Left kidney (tissue), 2 donors: ENCODE data around the gene CHCHD3. TPM values are rescaled to one million over a fixed set of nuclear protein-coding genes. Genes with fewer than 3 reads are reported as not detected.

Experiments
- DNase-seq: peaks from one replicate; pipeline ENCODE4 v3.0.0-alpha.2; 2013
- polyA plus RNA-seq: library from polyadenylated mRNA; unstranded; fragments of 120-200 nt; gene quantifications from one replicate; pipeline ENCODE4 v1.2.1, GENCODE V29; 2013; ENCODE audit not compliant: insufficient read length

CHCHD3 gene
- polyA plus RNA-seq, 1 donor: 82.6 TPM

- DNase-seq: no peak
These were observed 262.2 kb downstream of the CHCHD3 start for GRCh38 chr7:132819648-132820047.

DNA sequence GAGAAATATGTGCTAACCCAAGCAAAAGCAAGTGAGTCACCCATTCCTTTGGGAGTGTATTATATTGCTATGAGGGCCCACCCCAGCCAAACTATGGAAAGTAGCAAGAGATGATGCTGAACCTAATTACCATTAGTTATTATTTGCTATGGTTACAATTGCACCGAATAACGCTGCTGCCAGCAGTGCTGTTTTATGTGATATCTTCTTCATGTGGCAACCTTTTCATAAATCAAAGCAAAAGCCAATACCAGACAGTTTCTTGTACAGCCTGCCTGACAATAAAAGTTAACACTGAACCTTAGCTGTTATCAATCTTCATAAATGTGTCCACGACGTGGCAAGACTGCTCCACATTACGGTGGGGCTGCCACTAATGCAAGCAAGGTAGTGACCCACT is 263.9 kb downstream of the CHCHD3 start:
- no peak for DNase-seq

DNA sequence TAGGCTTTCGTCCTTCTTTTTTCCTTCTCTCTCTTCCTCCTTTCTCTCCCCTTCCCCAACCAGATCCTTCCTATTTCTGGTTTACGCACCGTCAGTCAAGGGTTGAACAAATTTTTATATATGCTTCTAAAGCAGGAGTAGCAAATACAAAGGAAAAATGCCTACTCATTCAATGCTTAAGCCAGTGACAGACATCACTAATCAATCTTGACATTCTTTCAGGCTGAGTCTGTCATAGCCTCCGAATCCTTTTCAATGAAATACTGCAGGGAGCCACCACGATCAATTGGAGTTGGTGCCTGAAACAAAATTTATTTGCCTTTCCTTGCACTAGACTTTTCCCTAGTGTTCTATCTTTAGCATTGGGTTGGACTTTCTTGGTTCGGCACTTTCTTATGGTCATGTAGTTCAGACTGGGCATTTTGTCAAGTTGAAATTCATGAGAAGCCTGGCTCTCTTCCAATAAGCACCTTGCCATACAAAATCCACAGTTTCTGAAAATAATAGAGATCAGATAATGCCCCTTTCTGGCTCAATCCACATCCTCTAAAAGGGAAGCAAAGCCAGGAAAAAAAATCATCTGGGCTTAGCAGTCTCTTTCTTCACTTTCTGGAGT is 266.1 kb downstream of the CHCHD3 start:
- DNase-seq: no peak

- no peak for DNase-seq
These were observed 266.8 kb downstream of the CHCHD3 start for GRCh38 chr7:132815130-132815529.

- DNase-seq: no peak
These were observed 271.3 kb downstream of the CHCHD3 start for GRCh38 chr7:132810561-132810960.

DNA sequence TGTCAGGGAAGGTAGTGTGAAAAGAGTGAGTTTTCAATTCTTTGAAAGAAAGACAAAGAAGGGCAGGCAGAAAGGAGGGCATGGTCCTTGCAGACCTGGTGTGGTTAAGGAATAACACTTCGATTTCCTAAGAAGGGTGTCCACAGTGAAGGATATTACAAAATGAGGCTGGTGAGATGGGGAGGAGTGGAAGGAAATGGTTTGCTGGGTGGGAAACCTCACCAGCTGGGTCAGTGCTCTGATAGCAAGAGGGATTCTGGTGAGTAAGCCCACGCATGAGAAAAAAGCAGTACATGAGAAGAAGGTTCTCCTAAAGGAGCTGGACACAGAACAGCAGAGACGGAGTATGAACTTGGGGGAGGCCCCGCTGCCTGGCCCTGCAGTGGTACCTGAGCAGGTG is 275.1 kb downstream of the CHCHD3 start:
- DNase-seq: no peak

DNA sequence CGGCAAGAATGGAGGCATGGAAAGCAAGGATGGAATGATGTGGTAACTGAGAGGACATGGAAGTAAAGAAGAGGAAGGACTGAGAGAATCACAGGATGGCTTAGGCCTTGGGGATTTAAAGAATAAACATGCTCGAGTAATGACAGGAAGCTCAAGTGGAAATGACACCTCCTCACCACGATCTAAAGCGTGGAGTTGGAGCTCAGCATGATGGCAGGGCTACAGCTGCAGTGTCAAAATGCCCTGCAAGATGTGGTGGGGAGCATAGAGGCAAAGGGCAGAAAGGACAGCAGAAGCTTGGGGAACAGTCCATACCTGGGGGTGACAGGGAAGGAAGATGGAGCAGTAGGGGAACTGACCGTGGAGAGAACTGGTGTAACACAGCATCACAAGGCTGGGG is 276.1 kb downstream of the CHCHD3 start:
- no peak for DNase-seq

GRCh38 chr7:132804849-132805485 is 276.9 kb downstream of the CHCHD3 start:
- no peak for DNase-seq

- DNase-seq: no peak
These were observed 281.4 kb downstream of the CHCHD3 start for GRCh38 chr7:132800522-132800921.

DNA sequence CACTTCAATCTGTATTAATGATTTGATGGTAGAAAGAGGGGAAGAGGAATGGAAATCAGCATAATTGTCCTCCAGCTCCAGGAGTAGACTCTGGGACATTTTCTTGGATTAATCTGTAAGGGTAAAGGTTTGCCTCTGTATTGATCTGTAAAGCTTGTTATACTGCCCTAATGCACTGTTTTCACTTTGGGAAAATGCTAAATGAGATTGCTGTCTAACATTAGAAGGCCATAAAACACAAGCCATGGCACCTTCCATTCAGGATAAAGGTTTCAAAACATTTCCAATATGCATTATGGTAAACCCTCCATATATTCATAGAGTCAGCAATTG is 282.8 kb downstream of the CHCHD3 start:
- DNase-seq: no peak

DNA sequence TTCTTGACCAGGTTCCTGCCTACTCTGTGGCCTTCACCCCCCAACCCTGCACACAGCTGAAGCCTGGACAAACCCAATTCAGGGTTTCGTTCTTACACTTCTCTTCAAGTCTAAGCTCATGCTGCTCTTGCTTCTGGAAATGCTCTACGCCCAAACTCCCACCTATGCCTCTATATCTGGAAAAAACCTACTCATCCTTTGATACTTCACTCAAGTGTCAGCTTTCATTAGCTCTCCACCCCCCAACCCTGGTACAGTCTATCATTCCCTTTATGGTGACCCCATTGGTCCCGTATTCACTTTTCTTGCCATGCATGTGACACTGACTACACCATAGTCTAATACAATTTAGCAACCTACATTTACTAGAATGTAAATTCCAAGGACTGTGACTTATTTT is 284.7 kb downstream of the CHCHD3 start:
- DNase-seq: no peak

DNA sequence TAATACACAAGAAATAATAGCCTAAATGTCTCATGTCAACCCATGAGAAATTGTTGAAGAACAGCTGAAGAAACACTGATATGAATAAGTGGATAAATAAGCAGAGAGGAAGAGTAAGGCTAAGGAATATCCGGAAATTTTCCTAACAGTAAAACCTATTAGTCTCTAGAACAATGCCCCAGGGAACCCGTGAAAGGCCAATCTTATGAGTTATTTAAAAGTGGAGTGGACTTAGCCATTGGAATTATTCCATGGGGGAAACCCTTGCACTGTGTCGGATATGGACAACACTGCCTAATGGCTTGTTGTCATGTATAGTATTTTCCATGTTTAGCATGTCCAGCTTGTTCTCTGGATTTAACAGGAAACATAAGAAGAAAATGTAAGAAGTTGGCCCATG is 288.4 kb downstream of the CHCHD3 start:
- DNase-seq: no peak

DNA sequence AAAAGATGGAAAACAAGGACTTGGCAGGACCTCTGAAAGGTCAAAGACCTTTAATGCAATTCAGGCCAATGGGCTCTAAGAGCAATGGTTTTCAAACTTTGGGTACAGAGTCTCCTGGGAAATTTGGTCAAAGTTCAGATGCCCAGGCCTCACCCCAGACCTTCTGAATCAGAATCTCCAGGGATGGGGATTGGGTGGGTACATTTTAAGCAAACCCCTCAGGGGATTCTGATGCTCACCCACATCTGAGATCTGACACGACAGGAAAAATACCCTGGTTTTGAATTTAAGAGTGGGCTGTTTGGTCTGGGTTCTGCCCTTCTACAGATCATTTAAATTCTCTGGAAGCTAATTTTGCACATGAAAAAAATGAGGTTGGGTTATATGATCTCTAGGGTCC is 290.9 kb downstream of the CHCHD3 start:
- no peak for DNase-seq

GRCh38 chr7:132790104-132790503 is 291.8 kb downstream of the CHCHD3 start:
- no peak for DNase-seq

DNA sequence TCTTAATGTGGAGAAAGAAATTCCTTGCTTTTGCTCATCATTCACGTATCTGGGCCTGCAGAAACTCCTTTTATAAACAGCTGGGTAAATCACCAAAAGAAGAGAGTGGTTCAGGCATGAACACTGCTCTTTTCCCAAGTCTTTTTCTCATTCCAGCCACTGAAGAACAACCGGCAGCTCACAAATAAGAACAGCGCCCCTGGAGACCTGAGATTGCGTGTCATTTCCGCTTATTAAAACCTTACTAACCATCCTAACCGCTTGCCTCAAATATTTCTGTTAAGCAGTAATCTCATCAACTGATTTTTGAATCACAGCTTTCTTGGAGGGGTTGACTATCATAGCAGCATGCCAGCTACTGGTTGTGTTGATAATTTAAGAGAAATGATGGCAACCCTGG is 292.6 kb downstream of the CHCHD3 start:
- no peak for DNase-seq

- peak; percentile 37 for DNase-seq
These were observed 296.0 kb downstream of the CHCHD3 start for GRCh38 chr7:132785870-132786269.

- no peak for DNase-seq
These were observed 297.5 kb downstream of the CHCHD3 start for GRCh38 chr7:132784406-132784805.

- DNase-seq: no peak
These were observed 298.1 kb downstream of the CHCHD3 start for GRCh38 chr7:132783824-132784223.

DNA sequence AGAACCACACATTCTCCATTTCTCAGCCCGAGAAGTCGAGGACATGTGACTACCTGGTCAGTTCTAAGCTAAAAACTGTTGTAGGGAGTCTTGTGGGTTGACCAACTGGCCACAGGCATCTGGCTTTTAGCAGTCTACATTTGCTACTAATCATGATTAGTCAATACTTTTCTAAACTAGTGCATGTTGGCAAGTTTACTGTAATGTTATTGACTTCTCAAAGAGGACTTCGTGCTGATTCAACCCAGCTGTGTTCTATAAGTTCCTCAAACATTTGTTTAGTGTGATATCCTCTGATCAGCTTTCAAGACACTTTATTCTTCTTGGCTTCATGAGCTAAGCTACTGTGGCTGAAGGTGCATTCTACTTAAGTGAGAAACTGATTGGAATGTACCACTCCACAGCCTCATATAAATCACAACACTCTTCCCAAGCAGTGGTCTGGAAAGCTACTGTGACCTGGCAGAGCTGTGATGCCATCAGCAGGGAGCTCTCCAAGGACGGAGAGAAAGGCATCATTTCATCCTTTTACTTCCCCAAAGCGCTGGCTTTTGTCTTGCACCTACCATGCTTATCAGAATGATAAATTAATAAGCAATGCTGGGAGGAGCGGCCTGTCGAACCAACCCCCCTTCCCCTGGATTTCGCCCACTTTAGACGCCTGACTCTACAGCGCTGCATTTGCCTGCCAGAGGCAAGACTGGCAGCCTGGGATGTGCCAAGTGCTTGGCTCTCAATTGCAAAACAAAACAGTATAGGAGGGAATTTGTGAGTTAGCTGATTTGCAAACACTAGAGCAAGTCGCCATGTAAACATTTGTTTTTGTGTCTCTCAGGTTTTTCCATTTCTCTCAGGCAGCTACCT is 298.9 kb downstream of the CHCHD3 start:
- DNase-seq: no peak

DNA sequence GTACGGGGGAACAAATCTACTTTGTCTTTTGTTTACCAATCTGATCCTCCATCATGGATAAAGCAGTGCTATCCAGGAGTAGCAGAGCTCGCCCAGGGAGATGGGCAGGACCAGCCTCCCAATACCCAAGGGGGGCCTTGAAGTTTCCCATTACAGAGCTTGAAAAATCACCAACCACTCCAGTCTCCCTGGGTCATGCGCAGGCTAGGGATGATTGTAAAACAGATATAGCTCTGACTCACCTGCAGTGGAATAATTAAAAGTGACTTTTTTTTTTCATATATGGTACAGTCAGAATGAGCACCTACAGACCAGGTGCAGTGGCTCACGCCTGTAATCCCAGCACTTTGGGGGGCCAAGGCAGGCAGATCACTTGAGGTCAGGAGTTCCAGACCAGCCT is 301.1 kb downstream of the CHCHD3 start:
- no peak for DNase-seq

- no peak for DNase-seq
These were observed 302.7 kb downstream of the CHCHD3 start for GRCh38 chr7:132779164-132779563.

DNA sequence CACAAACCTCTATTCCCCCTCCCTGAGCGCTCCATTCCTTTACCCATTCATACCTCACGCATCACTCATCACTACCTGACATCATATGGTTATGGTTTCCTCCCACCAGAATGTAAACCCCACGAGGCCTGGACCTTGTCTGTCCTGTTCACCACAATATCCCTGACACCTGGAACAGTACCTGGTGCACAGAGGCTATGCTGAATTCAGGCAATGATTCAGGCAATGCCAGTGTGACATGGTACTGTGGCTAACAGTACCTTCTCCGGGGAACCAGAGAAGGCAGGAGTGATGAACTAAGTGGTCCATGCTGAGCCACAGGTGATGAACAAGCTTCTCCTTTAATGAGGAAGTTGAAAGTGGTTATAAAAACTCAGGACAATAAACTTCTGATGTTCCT is 303.1 kb downstream of the CHCHD3 start:
- DNase-seq: no peak

DNA sequence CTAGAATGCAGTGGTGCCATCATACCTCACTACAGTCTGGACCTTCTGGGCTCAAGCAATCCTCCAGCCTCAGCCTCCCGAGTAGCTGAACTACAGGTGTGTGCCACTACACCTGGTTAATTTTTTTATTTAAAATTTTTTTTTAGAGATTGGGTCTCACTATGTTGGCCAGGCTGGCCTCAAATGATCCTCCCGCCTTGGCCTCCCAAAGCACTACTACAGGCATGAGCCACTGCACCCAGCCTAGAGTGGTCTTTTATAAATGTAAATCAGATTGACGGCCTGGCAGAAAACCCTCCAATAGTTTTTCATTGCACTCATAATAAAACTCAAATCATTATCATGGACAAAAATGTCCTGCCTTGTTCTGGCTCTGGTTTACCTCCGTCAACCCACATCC is 303.9 kb downstream of the CHCHD3 start:
- no peak for DNase-seq

GRCh38 chr7:132777414-132777813 is 304.5 kb downstream of the CHCHD3 start:
- DNase-seq: no peak
